AG09309 (cell line): ENCODE measurements around the gene PROSER1.
"Not testable (repeated sequence)": the region's sequence is repeated elsewhere in the genome, so short reads cannot be mapped to it uniquely, and the experiment has no call there.

Source experiments
- DNase-seq: peaks from one replicate; pipeline ENCODE4 v3.0.0-alpha.2; 2010; ENCODE audit warnings: low read depth
- H3K4me3 ChIP-seq: 2 replicates; pipeline ENCODE4 v1.5.1; 2011; ENCODE audit warnings: mild to moderate bottlenecking, low read depth, low read length, moderate library complexity; ENCODE audit not compliant: control insufficient read depth
- TF ChIP-seq, protein P1 (sequence below): IDR thresholded peaks from 2 replicates; pipeline ENCODE4 v1.5.1; 2011; ENCODE audit warnings: mild to moderate bottlenecking, low read depth, low read length, inconsistent platforms; ENCODE audit not compliant: insufficient read depth, control insufficient read depth; ENCODE audit errors: missing control alignments

Gene PROSER1

DNA sequence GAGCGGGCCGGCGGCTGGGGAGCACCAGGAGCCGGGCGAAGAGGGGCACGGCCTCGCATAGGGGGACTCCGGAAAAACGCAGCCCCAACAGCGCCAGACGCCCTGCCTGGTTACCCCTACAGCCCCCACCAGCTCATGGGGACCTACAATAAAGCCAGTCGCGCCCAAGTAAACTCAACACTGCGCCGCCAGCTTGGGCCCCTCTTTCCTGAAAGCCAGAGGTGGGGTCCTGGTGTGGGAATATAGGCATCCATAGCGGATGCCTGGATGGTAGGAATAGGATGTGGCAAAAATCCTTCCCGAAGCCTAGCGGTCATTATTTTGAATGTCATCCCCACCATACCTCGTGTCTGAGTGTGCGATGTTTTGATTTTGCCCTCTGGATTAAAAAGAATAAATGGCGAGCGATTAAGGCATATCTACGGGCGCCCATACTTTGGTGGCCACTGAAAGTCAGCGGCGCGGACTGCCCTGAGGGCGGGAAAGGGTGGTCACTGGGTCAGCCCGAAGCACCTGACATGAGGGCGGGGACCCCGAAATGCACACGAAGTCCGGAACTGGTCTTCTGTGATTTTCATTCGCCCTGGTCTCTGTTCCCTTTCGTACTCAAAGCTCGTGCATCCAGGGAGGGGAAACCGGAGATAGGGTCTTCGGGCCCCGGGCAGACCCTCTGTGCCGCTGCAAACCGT, at the start of gene PROSER1, which contains the start of gene NHLRC3:
Gene PROSER1 (minus strand): TSS at position 210 of the 689 bp plus-strand sequence. CDS start 847 bp downstream, outside the sequence.
Gene NHLRC3 (plus strand): TSS at position 577 of the 689 bp plus-strand sequence. CDS start 184 bp downstream, outside the sequence.
- TF ChIP-seq, protein P1, sequence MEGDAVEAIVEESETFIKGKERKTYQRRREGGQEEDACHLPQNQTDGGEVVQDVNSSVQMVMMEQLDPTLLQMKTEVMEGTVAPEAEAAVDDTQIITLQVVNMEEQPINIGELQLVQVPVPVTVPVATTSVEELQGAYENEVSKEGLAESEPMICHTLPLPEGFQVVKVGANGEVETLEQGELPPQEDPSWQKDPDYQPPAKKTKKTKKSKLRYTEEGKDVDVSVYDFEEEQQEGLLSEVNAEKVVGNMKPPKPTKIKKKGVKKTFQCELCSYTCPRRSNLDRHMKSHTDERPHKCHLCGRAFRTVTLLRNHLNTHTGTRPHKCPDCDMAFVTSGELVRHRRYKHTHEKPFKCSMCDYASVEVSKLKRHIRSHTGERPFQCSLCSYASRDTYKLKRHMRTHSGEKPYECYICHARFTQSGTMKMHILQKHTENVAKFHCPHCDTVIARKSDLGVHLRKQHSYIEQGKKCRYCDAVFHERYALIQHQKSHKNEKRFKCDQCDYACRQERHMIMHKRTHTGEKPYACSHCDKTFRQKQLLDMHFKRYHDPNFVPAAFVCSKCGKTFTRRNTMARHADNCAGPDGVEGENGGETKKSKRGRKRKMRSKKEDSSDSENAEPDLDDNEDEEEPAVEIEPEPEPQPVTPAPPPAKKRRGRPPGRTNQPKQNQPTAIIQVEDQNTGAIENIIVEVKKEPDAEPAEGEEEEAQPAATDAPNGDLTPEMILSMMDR, result no peak
- peak; percentile 87 for DNase-seq
- H3K4me3 ChIP-seq, result peak within 1 kb of the TSS; percentile 74

DNA sequence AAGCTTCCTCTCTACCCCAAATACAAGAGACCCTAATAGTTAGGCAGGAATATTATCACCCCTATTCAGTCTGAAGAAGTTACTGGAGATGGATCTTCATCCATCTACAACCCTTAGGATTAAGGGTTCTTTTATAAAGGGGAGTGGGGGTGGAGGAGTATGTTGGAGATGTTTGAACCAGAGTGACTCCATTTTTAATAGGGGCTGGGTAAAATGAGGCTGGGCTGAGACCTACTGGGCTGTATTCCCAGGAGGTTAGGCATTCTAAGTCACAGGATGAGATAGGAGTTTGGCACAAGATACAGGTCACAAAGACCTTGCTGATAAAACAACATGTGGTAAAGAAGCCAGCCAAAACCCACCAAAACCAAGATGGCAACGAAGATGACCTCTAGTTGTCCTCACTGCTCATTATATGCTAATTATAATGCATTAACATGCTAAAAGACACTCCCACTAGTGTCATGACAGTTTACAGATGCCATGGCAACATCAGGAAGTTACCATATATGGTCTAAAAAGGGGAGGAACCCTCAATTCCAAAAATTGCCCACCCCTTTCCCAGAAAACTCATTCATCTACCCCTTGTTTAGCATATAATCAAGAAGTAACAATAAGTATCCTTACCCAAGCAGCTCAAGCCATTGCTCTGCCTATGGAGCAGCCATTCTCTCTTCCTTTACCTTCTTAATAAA, 48.5 kb upstream of the PROSER1 start:
- DNase-seq, H3K4me3 ChIP-seq: not testable (repeated sequence)

DNA sequence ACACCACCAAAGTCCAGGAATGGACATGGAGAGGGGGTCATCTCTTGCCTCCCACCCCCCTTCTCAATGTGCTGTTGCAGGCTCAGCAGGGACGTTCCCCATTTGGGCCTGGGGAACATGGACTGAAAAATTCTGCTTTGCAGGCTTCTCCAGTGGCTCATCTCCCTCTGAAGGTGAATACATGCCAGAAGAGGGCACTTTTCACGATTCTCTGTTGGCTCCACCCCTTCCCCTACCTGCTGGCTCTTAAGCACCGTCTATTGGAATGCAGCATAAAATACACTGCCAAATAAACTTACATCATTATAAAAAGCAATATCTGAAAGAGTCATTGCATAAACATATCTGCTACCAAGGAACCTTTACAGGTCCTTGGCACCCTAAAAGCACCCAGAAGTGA, 36.1 kb upstream of the PROSER1 start:
- no peak for DNase-seq
- TF ChIP-seq, protein P1, result no peak
- H3K4me3 ChIP-seq, result no peak overlapping the region

DNA sequence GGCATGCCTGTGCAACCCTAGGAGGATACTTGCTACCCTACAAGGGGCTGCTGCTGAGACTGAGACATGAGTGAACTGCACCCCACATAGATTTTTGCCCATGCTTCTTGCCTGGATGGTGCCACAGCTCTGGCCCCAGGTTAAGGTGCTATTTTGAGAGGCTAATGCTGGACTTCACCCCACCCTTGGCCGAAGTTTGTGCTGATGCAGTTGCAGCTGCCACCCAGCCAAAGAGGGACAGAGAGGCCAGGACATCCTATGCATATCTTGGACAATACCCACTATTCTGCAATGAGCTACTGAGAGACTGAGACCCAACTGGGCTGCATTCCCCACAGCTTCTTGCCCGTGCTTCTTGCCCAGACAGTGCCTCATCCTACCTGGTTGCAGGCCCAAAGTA, 35.0 kb upstream of the PROSER1 start:
- DNase-seq, result no peak
- TF ChIP-seq, protein P1, result no peak
- no peak overlapping the region for H3K4me3 ChIP-seq

DNA sequence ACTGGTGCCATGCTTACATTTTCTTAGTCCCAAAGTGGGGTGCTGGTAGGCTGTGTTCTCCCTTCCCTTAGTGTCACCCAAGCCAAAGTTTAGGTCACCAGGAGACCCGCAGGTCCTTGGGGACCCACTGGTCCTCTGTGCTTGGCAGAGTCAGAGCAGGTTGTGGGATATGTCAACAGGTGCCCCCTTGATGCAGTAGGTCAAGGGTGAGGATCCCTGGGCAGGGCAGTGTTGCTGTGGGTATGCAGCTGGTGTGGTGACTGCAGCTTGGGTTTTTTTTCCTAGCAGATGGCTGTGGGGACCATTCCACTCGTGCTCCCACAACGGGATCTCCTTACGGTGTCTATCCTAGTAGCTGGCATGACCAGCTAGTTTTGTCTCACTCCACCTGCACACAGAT, 24.1 kb upstream of the PROSER1 start:
- DNase-seq, result no peak
- no peak overlapping the region for H3K4me3 ChIP-seq
- TF ChIP-seq, protein P1, result no peak

DNA sequence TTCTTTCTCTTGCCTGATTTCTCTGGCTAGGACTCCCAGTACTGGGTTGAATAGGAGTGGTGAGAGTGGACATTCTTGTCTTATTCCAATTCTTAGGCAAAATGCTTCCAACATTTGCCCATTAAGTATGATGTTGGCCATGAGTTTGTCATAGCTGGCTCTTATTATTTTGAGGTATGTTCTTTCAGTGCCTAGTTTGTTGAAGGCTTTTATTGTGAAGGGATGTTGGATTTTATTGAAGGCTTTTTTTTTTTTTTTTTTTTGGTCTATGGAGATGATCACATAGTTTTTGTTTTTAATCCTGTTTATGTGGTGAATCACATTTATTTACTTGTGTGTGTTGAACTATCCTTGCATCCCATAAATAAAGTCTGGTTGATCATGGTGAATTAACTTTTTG, 20.2 kb upstream of the PROSER1 start:
- TF ChIP-seq, protein P1, result no peak

DNA sequence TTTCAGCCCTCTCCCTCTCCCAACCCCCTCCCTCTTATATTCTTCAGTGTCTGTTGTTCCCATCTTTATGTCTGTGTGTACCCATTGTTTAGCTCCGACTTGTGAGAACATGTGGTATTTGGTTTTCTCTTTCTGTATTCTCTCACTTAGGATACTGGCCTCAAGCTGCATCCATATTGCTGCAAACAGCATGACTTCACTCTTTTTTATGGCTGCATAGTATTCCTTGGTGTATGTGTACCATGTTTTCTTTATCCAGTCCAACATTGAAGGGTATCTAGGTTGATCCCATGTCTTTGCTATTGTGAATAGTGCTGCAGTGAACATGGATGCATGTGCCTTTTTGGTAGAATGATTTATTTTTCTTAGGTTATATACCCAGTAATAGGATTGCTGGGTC, 18.1 kb upstream of the PROSER1 start:
- DNase-seq, result no peak
- TF ChIP-seq, protein P1, result no peak
- H3K4me3 ChIP-seq, result no peak overlapping the region

More for the DNA sequence above, 20.2 kb upstream of the PROSER1 start:
- no peak overlapping the region for H3K4me3 ChIP-seq
- no peak for DNase-seq
